B cell (primary cell): ENCODE measurements around the gene PLA2R1. TPM values are rescaled to one million over a fixed set of nuclear protein-coding genes. Genes with fewer than 3 reads are reported as not detected.

Experiments
- ATAC-seq: fragments of 200-7000 bp; cut with Tn5 transposase; one replicate; pipeline ENCODE4 v1.10.0; 2021; ENCODE audit warnings: low read depth, mild to moderate bottlenecking, moderate number of reproducible peaks, moderate library complexity
- CTCF ChIA-PET: fragments of 350-600 bp; sonication (Branson Sonifier 250); formaldehyde crosslinking; loops from one replicate; lab custom pipeline; 2021; ENCODE audit warnings: antibody characterized with exemption, inconsistent platforms; lab: Charles Lee
- POLR2A ChIA-PET: fragments of 350-600 bp; sonication (Branson Sonifier 250); formaldehyde crosslinking; loops from one replicate; lab custom pipeline; 2021; ENCODE audit warnings: antibody characterized with exemption; lab: Charles Lee
- DNase-seq: peaks from one replicate; pipeline ENCODE4 v3.0.0; 2013
- H2AFZ ChIP-seq: 2 replicates; pipeline ENCODE4 v1.6.1; 2012; ENCODE audit warnings: mild to moderate bottlenecking, low read depth, low read length; ENCODE audit not compliant: insufficient read depth, poor library complexity, severe bottlenecking
- H3K27ac ChIP-seq, 2 donors: 1 replicate in 1 of 2; 2 replicates in 1 of 2; pipeline ENCODE4 v1.5.1; 2012 to 2013; ENCODE audit warnings: low read length in 2 of 2, mild to moderate bottlenecking in 2 of 2, moderate library complexity in 1 of 2
- H3K27me3 ChIP-seq, 4 experiments: fragments of 200-600 bp in 1 of 4; sonication (generic) in 1 of 4; replicated peaks in 1 of 4; 1 replicate in 2 of 4; 2 replicates in 2 of 4; pipeline versions ENCODE4 v1.6.1 to v1.7.0; 2013 to 2016; ENCODE audit warnings: low read length in 3 of 4, mild to moderate bottlenecking in 2 of 4, mixed read lengths in 1 of 4, moderate library complexity in 1 of 4; ENCODE audit not compliant: insufficient read depth in 4 of 4, control insufficient read depth in 3 of 4; ENCODE audit errors: control extremely low read depth in 1 of 4
- H3K36me3 ChIP-seq, 2 experiments: replicated peaks in 1 of 2; 1 replicate in 1 of 2; 2 replicates in 1 of 2; pipeline versions ENCODE4 v1.6.1 to v1.7.1; 2013; ENCODE audit warnings: low read length in 1 of 2; ENCODE audit not compliant: insufficient read depth in 2 of 2, control insufficient read depth in 1 of 2; ENCODE audit errors: control extremely low read depth in 1 of 2, extremely low read depth in 1 of 2
- H3K4me1 ChIP-seq, 2 donors: fragments of 200-600 bp in 1 of 2; sonication (generic) in 1 of 2; 1 replicate in 1 of 2; 2 replicates in 1 of 2; pipeline versions ENCODE4 v1.5.1 to v1.6.1; 2013 to 2017; ENCODE audit warnings: low read length in 2 of 2; ENCODE audit not compliant: control insufficient read depth in 2 of 2, insufficient read depth in 2 of 2
- H3K4me2 ChIP-seq: replicated peaks from 2 replicates; pipeline ENCODE3; 2012; ENCODE audit warnings: mild to moderate bottlenecking, low read depth, low read length; ENCODE audit not compliant: poor library complexity, severe bottlenecking
- H3K4me3 ChIP-seq, 5 experiments: fragments of 200-600 bp in 1 of 5; sonication (generic) in 1 of 5; 1 replicate in 3 of 5; 2 replicates in 2 of 5; pipeline versions ENCODE4 v1.5.1 to v1.7.0; 2011 to 2016; ENCODE audit warnings: low read length in 4 of 5, mild to moderate bottlenecking in 4 of 5, low read depth in 2 of 5, control low read depth in 1 of 5, moderate library complexity in 1 of 5; ENCODE audit not compliant: insufficient read depth in 1 of 5; ENCODE audit errors: control extremely low read depth in 1 of 5, extremely low read depth in 1 of 5
- H3K79me2 ChIP-seq: fragments of 200-600 bp; sonication (generic); one replicate; pipeline ENCODE4 v1.6.0; 2016; ENCODE audit warnings: low read length; ENCODE audit not compliant: control insufficient read depth, insufficient read depth
- H3K9ac ChIP-seq: fragments of 200-600 bp; sonication (generic); 2 replicates; pipeline ENCODE4 v1.6.1; 2017; ENCODE audit warnings: mild to moderate bottlenecking, low read length, moderate library complexity
- H3K9me3 ChIP-seq, 3 donors: one replicate each; pipeline versions ENCODE4 v1.6.1 to v1.7.1; 2013; ENCODE audit warnings: low read length in 2 of 3; ENCODE audit not compliant: control insufficient read depth in 2 of 3, insufficient read depth in 1 of 3; ENCODE audit errors: control extremely low read depth in 1 of 3
- H4K20me1 ChIP-seq: 2 replicates; pipeline ENCODE4 v1.6.0; 2012; ENCODE audit warnings: mild to moderate bottlenecking, low read length; ENCODE audit not compliant: insufficient read depth, control insufficient read depth, poor library complexity, severe bottlenecking
- H3K27ac Mint-ChIP-seq: one replicate; pipeline ENCODE4 v1.8.0; 2021; ENCODE audit warnings: mixed read lengths
- H3K27me3 Mint-ChIP-seq: one replicate; pipeline ENCODE4 v1.8.0; 2021; ENCODE audit warnings: mixed read lengths
- H3K4me1 Mint-ChIP-seq: one replicate; pipeline ENCODE4 v1.8.0; 2021; ENCODE audit warnings: mixed read lengths
- H3K4me3 Mint-ChIP-seq: one replicate; pipeline ENCODE4 v1.8.0; 2021; ENCODE audit warnings: mixed read lengths
- H3K9me3 Mint-ChIP-seq: one replicate; pipeline ENCODE4 v1.8.0; 2022; ENCODE audit warnings: mixed read lengths; ENCODE audit not compliant: insufficient read depth
- CTCF ChIP-seq: fragments of 200-600 bp; IDR thresholded peaks from one replicate; pipeline ENCODE4 v1.8.0; 2022; ENCODE audit warnings: antibody characterized with exemption, mild to moderate bottlenecking
- EZH2 ChIP-seq: IDR thresholded peaks from 2 replicates; pipeline ENCODE4 v1.6.1; 2012; ENCODE audit warnings: borderline replicate concordance, low read depth, mild to moderate bottlenecking, moderate library complexity, low read length; ENCODE audit not compliant: insufficient read depth, poor library complexity, severe bottlenecking
- WGBS: methylation state at CpG from one replicate; pipeline ENCODE4 v1.1.5; 2013; ENCODE audit warnings: missing lambda C conversion rate; ENCODE audit not compliant: insufficient coverage; 5-methylcytosine and 5-hydroxymethylcytosine counted together
- intact Hi-C: fragments of 100-400 bp; cut with micrococcal nuclease; formaldehyde crosslinking; loops from one replicate; pipeline ENCODE4 v1.10.0; 2022
- polyA plus RNA-seq: library from polyadenylated mRNA; depleted of rRNA; stranded (reverse); fragments of >200 nt; gene quantifications from 2 replicates; pipeline ENCODE4 v1.2.3, GENCODE V29; 2012
- total RNA-seq, 2 donors: library from RNA; stranded (reverse); fragments of 120-200 nt in 1 of 2; gene quantifications; 1 replicate in 1 of 2; 2 replicates in 1 of 2; pipeline versions ENCODE4 v1.2.3 to v1.2.4, GENCODE V29; 2013 to 2022

The PLA2R1 gene
- total and polyA plus RNA-seq, 2 donors (not counting 1 experiment from before 2014, with no cell fraction given), result not detected

GRCh38 chr2:160051371-160051800 is 11.0 kb downstream of the PLA2R1 start:
- Mint-ChIP-seq H3K4me3 (no peak overlapping the region), H3K4me1 (no peaks in the 10 kb centered on the region), H3K27ac (no peak overlapping the region), H3K27me3 (peaks cover 17% of the 10 kb centered on the region), H3K9me3 (no peaks in the 10 kb centered on the region)
- H3K27ac ChIP-seq, result no peak overlapping the region
- no peak overlapping the region for H3K4me3 ChIP-seq
- intact Hi-C loops, result no loop called here
- DNase-seq, result no peak
- H2AFZ ChIP-seq, result no peak overlapping the region
- no peaks in the 10 kb centered on the region for H4K20me1 ChIP-seq
- WGBS, result 57% methylated on average over 1 of the region's 3 CpGs
- no peak overlapping the region for H3K9ac ChIP-seq
- H3K36me3 ChIP-seq, result no peaks in the 10 kb centered on the region
- H3K79me2 ChIP-seq, result no peaks in the 10 kb centered on the region
- ATAC-seq, result no peak
- H3K4me1 ChIP-seq, result no peaks in the 10 kb centered on the region
- H3K27me3 ChIP-seq, result no peaks in the 10 kb centered on the region
- ChIA-PET CTCF (no interaction called here), POLR2A (no interaction called here)
- TF ChIP-seq CTCF (no peak), EZH2 (no peak)
- no peaks in the 10 kb centered on the region for H3K9me3 ChIP-seq
- H3K4me2 ChIP-seq, result no peak overlapping the region

GRCh38 chr2:160050147-160050546 is 12.3 kb downstream of the PLA2R1 start:
- CTCF ChIA-PET, result no interaction called here
- WGBS, result no CpG with 5 or more reads among the region's 3 CpGs

More at GRCh38 chr2:160050147-160050546, 12.3 kb downstream of the PLA2R1 start:
- TF ChIP-seq EZH2 (no peak), CTCF (no peak)
- H3K27ac ChIP-seq, result no peak overlapping the region
- Mint-ChIP-seq H3K4me1 (no peaks in the 10 kb centered on the region), H3K27me3 (peaks cover 16% of the 10 kb centered on the region), H3K27ac (no peak overlapping the region), H3K9me3 (no peaks in the 10 kb centered on the region), H3K4me3 (no peak overlapping the region)
- no peak overlapping the region for H3K9ac ChIP-seq
- H4K20me1 ChIP-seq, result no peaks in the 10 kb centered on the region
- no peaks in the 10 kb centered on the region for H3K4me1 ChIP-seq
- POLR2A ChIA-PET, result no interaction called here
- ATAC-seq, result no peak
- no peak overlapping the region for H3K4me2 ChIP-seq
- no peak for DNase-seq
- H3K79me2 ChIP-seq, result no peaks in the 10 kb centered on the region
- no peaks in the 10 kb centered on the region for H3K9me3 ChIP-seq
- intact Hi-C loops, result no loop called here
- no peaks in the 10 kb centered on the region for H3K27me3 ChIP-seq
- H3K36me3 ChIP-seq, result no peaks in the 10 kb centered on the region
- no peak overlapping the region for H3K4me3 ChIP-seq
- no peak overlapping the region for H2AFZ ChIP-seq
